Smooth muscle cell (in vitro differentiated cells): Measurements from ENCODE around the gene TSPAN4. TPM values are rescaled to one million over a fixed set of nuclear protein-coding genes. Genes with fewer than 3 reads are reported as not detected.

Source experiments
- DNase-seq: peaks from one replicate; lab custom pipeline; 2025; ENCODE audit not compliant: unreplicated experiment; lab: John Stamatoyannopoulos, UW
- H2AFZ ChIP-seq: fragments of 200-600 bp; sonication (generic); 2 replicates; pipeline ENCODE4 v1.6.0; 2016; ENCODE audit warnings: antibody characterized with exemption, low read depth, mild to moderate bottlenecking
- H3F3A ChIP-seq: fragments of 200-600 bp; sonication (generic); 2 replicates; pipeline ENCODE4 v1.6.0; 2017; ENCODE audit warnings: antibody characterized with exemption, low read depth
- H3K27ac ChIP-seq: fragments of 200-600 bp; sonication (generic); 2 replicates; pipeline ENCODE4 v1.5.1; 2016; ENCODE audit warnings: low read depth, mild to moderate bottlenecking
- H3K27me3 ChIP-seq: fragments of 200-600 bp; sonication (generic); 2 replicates; pipeline ENCODE4 v1.6.1; 2016; ENCODE audit warnings: low read depth, mild to moderate bottlenecking
- H3K36me3 ChIP-seq: fragments of 200-600 bp; sonication (generic); 2 replicates; pipeline ENCODE4 v1.5.1; 2016; ENCODE audit warnings: low read depth
- H3K4me1 ChIP-seq: fragments of 200-600 bp; sonication (generic); 2 replicates; pipeline ENCODE4 v1.5.1; 2016; ENCODE audit warnings: low read depth
- H3K4me2 ChIP-seq: fragments of 200-600 bp; sonication (generic); 2 replicates; pipeline ENCODE4 v1.6.0; 2016; ENCODE audit warnings: mild to moderate bottlenecking
- H3K4me3 ChIP-seq: fragments of 200-600 bp; sonication (generic); 2 replicates; pipeline ENCODE4 v1.5.1; 2016; ENCODE audit warnings: mild to moderate bottlenecking
- H3K79me2 ChIP-seq: fragments of 200-600 bp; sonication (generic); 2 replicates; pipeline ENCODE4 v1.6.0; 2016; ENCODE audit warnings: low read depth, mild to moderate bottlenecking
- H3K9ac ChIP-seq: fragments of 200-600 bp; sonication (generic); 2 replicates; pipeline ENCODE4 v1.6.0; 2016; ENCODE audit warnings: low read depth
- H3K9me3 ChIP-seq: fragments of 200-600 bp; sonication (generic); replicated peaks from 2 replicates; pipeline ENCODE4 v1.5.1; 2016; ENCODE audit warnings: low read depth
- H4K20me1 ChIP-seq: fragments of 200-600 bp; sonication (generic); 2 replicates; pipeline ENCODE4 v1.6.0; 2016; ENCODE audit warnings: low read depth
- WGBS: methylation state at CpG from one replicate; pipeline ENCODE4 v1.1.7; 2016; ENCODE audit warnings: low lambda C conversion rate; 5-methylcytosine and 5-hydroxymethylcytosine counted together
- polyA plus RNA-seq: library from polyadenylated mRNA; unstranded; fragments of >200 nt; fragmentation: Nextera tagmentation; extraction: Ambion mirVana; gene quantifications from 2 replicates; pipeline ENCODE4 v1.2.1, GENCODE V29; 2016
- total RNA-seq: library from RNA; depleted of rRNA; stranded (reverse); fragments of >200 nt; gene quantifications from 2 replicates; pipeline ENCODE4 v1.2.3, GENCODE V29; 2014
- TF ChIP-seq, protein P1 (sequence below): fragments of 200-600 bp; sonication (generic); IDR thresholded peaks from 2 replicates; pipeline ENCODE4 v1.5.1; 2017; ENCODE audit warnings: borderline replicate concordance, mild to moderate bottlenecking, antibody characterized with exemption; ENCODE audit not compliant: insufficient read depth, poor library complexity, severe bottlenecking

Gene TSPAN4
- total and polyA plus RNA-seq, 2 experiments from 2014 or later, result 68.2 to 179 TPM

DNA sequence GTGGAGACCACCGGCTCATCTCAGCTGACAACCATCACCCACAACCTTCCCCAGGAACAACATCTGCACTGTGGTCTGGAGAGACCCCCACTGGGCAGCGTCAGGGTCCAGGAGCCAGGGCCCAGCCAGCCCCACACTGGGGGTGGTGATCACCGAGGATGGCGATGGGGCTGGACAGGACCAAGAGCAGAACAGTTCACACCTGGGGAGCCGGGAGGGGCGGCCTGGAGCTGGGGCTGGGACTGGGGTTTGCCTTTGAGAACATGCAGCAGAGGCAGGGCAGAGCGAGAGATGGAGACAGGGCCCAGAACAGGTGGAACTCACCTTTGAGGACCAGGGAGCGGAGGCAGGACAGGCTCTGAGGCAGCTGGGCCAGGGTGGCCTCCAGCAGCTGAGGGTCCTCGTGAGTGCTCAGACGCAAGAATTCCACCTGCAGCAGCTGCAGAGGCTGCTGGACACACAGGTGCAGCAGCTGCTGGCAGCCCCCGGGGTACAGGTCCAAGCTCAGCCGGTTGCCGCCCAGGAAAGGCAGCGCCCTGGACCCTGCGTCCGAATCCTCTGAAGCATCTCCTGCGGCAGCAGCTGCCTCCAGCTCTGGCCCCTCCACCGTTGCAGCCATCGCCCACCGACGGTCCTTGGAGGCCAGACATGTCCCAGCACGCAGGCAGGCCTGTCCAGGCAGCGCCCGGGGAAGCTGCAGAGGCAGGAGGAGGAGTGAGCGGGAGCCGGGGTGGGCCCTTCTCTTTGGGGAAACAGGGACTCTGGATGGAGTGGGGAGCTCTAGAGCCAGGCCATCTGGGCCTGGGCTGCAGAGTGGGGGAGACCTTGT is 38.7 kb upstream of the TSPAN4 start:
- Histone ChIP-seq H3F3A (no peaks in the 10 kb centered on the region), H2AFZ (no peak overlapping the region), H3K27ac (no peak overlapping the region), H3K9me3 (no peaks in the 10 kb centered on the region), H3K36me3 (no peaks in the 10 kb centered on the region), H3K4me3 (peak overlapping the region; percentile 76), H4K20me1 (no peaks in the 10 kb centered on the region), H3K4me1 (peaks cover 16% of the 10 kb centered on the region), H3K79me2 (peaks cover 16% of the 10 kb centered on the region), H3K27me3 (no peaks in the 10 kb centered on the region), H3K4me2 (peak overlapping the region; percentile 98), H3K9ac (no peak overlapping the region)
- WGBS, result 77% methylated on average over 26 of the region's 26 CpGs
- TF ChIP-seq, protein P1, sequence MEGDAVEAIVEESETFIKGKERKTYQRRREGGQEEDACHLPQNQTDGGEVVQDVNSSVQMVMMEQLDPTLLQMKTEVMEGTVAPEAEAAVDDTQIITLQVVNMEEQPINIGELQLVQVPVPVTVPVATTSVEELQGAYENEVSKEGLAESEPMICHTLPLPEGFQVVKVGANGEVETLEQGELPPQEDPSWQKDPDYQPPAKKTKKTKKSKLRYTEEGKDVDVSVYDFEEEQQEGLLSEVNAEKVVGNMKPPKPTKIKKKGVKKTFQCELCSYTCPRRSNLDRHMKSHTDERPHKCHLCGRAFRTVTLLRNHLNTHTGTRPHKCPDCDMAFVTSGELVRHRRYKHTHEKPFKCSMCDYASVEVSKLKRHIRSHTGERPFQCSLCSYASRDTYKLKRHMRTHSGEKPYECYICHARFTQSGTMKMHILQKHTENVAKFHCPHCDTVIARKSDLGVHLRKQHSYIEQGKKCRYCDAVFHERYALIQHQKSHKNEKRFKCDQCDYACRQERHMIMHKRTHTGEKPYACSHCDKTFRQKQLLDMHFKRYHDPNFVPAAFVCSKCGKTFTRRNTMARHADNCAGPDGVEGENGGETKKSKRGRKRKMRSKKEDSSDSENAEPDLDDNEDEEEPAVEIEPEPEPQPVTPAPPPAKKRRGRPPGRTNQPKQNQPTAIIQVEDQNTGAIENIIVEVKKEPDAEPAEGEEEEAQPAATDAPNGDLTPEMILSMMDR, result no peak
- DNase-seq, result no peak

DNA sequence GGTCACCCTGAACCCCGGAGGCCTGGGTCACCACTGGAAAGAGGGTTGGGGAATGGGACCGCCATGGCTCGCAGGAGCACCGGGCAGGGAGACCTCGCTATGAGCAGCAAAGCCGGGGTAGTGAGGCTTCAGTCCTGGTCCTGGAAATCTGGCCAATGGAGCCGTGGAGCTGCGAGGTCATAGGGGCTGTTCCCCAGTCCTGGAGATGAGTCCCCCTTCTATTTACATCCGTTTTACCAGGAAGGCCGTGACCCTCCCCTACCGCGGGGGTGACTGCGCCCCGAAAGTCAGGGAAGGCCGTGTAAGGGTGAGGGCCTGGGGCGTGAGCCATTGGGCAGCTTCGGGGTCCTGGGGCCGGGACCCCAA is 38.1 kb upstream of the TSPAN4 start:
- Histone ChIP-seq H3K27ac (no peak overlapping the region), H3K4me2 (peak overlapping the region; percentile 98), H3K9me3 (no peaks in the 10 kb centered on the region), H3K36me3 (no peaks in the 10 kb centered on the region), H3K9ac (no peak overlapping the region), H3K4me3 (peak overlapping the region; percentile 76), H3K4me1 (peaks cover 16% of the 10 kb centered on the region), H3K79me2 (peaks cover 16% of the 10 kb centered on the region), H4K20me1 (no peaks in the 10 kb centered on the region), H2AFZ (no peak overlapping the region), H3F3A (no peaks in the 10 kb centered on the region), H3K27me3 (no peaks in the 10 kb centered on the region)
- WGBS, result 44% methylated on average over 16 of the region's 18 CpGs
- DNase-seq, result no peak
- TF ChIP-seq, protein P1, result no peak

DNA sequence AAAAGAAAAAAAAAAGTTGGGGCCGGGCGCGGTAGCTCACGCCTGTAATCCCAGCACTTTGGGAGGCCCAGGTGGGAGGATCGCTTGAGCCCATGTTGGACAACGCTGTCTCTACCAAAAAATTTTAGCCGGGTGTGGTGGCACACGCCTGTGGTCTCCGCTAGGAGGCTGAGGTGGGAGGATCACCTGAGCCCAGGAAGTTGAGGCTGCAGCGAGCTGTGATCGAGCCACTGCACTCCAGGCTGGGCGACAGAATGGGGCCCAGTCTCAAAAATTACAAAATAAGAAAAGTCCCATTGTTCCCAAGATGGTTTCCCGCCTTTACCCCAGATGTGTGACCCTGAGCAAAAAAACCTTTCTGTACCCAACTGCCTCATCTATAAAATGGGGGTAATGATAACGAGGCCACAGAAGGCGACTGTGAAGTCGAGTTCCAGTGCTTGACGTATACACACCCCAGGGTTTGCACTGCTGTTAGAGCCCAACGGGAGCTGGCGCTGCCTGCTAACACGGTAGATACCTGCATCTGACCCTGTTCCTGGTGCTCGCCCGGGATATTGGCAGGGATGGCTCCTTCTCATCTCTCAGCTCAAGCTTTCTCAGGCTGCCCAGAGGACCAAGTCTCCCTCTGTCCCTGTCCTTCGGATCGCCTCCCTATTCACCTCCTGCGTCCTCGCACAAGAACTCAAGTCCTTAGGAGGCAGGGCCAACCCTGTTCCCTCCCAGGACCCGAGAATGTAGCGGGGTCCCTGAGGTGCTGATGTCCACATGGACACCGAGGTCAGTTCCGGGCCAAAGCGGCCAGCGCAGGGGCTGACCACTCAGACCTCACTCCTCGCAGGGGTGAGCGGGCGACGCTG is 34.0 kb upstream of the TSPAN4 start:
- H4K20me1 ChIP-seq, result peaks cover 35% of the 10 kb centered on the region
- H3K79me2 ChIP-seq, result peaks cover 38% of the 10 kb centered on the region
- 35% methylated on average over 36 of the region's 36 CpGs for WGBS
- TF ChIP-seq, protein P1, result no peak
- no peaks in the 10 kb centered on the region for H3K27me3 ChIP-seq
- no peaks in the 10 kb centered on the region for H3K9me3 ChIP-seq
- H3K9ac ChIP-seq, result peak overlapping the region; percentile 98
- no peaks in the 10 kb centered on the region for H3K36me3 ChIP-seq
- peak overlapping the region; percentile 95 for H3K4me3 ChIP-seq
- H3F3A ChIP-seq, result peaks cover 11% of the 10 kb centered on the region
- peaks cover 25% of the 10 kb centered on the region for H3K4me1 ChIP-seq
- peak overlapping the region; percentile 36 for H2AFZ ChIP-seq
- DNase-seq, result no peak
- peak overlapping the region; percentile 99 for H3K4me2 ChIP-seq
- peak overlapping the region; percentile 98 for H3K27ac ChIP-seq
